ENCODE results near the gene MAP1S.

GRCh38 chr19:17780781-17781180, 61.5 kb downstream of the MAP1S start:
- TF ChIP-seq EZH2phosphoT487 (IDR thresholded peaks at IDR 0.05) (no peak), CTCF (IDR thresholded peaks at IDR 0.05) (no peak)
